GM13977 (cell line): ENCODE data around the gene CISD2.
"Not testable (repeated sequence)": the region's sequence is repeated elsewhere in the genome, so short reads cannot be mapped to it uniquely, and the experiment has no call there.

ENCODE experiments used
- DNase-seq: peaks from one replicate; pipeline ENCODE4 v3.0.0; 2012; ENCODE audit warnings: low spot score
- CTCF ChIP-seq: IDR thresholded peaks from 2 replicates; pipeline ENCODE4 v1.5.1; 2012; ENCODE audit warnings: mild to moderate bottlenecking, control low read depth; ENCODE audit not compliant: insufficient read depth; ENCODE audit errors: extremely low read depth, missing control alignments
- in situ Hi-C: fragments of 300-500 bp; cut with MboI; formaldehyde crosslinking; loops from one replicate; pipeline ENCODE4 v1.12.0; 2022; ENCODE audit warnings: low sequenced_read_pairs, low pct_unique_long_range_greater_than_20kb, mixed read lengths, inconsistent platforms; ENCODE audit not compliant: unreplicated experiment

CISD2 gene

GRCh38 chr4:102878901-102879300 lies 10.1 kb downstream of the CISD2 start:
- in situ Hi-C loops = no loop called here

GRCh38 chr4:102881343-102881742 lies 12.6 kb downstream of the CISD2 start:
- in situ Hi-C loops = no loop called here
- no peak for DNase-seq
- no peak for TF ChIP-seq CTCF

More at GRCh38 chr4:102878901-102879300, 10.1 kb downstream of the CISD2 start:
- DNase-seq = no peak
- no peak for TF ChIP-seq CTCF

- no peak for TF ChIP-seq CTCF
- no peak for DNase-seq
Observed at GRCh38 chr4:102883278-102883677, 14.5 kb downstream of the CISD2 start.

GRCh38 chr4:102888570-102888969 lies 19.8 kb downstream of the CISD2 start:
- in situ Hi-C loops, DNase-seq: not testable (repeated sequence)

More at GRCh38 chr4:102883278-102883677, 14.5 kb downstream of the CISD2 start:
- in situ Hi-C loops = no loop called here

GRCh38 chr4:102889866-102890265 lies 21.1 kb downstream of the CISD2 start:
- in situ Hi-C loops, DNase-seq: not testable (repeated sequence)

- in situ Hi-C loops = not testable (repeated sequence)
- DNase-seq = peak; percentile 13
Observed at GRCh38 chr4:102896547-102896946, 27.8 kb downstream of the CISD2 start.

- DNase-seq, in situ Hi-C loops: not testable (repeated sequence)
Observed at GRCh38 chr4:102897610-102898009, 28.8 kb downstream of the CISD2 start.

- no peak for DNase-seq
- in situ Hi-C loops = no loop called here
Observed at GRCh38 chr4:102901804-102902203, 33.0 kb downstream of the CISD2 start.

More at GRCh38 chr4:102901804-102902203, 33.0 kb downstream of the CISD2 start:
- TF ChIP-seq CTCF = no peak
